Measurements from ENCODE around the gene VPS33A.
A peak's percentile ranks its signal among the peaks of the same experiment; 100 is the strongest.
"Not testable (repeated sequence)": the region's sequence is repeated elsewhere in the genome, so short reads cannot be mapped to it uniquely, and the experiment has no call there.

The VPS33A gene

DNA sequence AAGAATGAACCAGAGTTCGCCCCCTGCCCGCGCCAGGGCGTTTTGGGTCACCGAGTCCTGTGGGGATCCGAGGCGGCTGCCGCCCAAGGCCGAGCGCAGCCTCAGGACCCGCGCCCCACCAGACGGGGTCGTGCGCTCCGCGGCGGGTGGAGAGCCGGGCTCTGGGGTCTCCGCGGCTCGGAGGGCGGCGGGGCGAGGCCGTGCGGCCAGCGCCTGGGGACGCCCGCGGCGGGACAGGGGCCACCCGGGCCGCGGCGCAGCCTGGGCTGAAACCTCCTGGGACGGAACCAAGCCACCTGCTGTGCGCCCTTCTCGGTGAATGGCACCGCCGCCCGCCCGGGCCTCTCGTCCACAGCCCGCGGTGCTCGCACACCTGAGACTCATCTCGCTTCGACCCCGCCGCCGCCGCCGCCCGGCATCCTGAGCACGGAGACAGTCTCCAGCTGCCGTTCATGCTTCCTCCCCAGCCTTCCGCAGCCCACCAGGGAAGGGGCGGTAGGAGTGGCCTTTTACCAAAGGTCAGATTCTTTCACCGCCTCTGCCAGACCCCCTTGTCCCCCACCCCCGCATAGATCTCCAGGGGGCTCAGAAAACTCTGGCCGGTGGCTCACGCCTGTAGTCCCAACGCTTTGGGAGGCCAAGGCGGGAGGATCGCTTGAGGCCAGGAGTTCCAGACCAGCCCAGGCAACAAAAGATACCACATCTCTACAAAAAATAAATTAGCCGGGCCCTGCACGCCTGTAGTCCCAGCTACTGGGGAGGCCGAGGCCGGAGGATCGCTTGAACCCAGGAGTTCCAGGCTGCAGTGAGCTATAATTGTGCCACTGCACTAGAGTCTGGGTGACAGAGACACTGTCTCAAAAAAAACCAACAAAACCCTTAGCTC lies 61.9 kb downstream of the VPS33A start:
- no peak for DNase-seq (ENCODE audit: low read depth in 3 of 3)

DNA sequence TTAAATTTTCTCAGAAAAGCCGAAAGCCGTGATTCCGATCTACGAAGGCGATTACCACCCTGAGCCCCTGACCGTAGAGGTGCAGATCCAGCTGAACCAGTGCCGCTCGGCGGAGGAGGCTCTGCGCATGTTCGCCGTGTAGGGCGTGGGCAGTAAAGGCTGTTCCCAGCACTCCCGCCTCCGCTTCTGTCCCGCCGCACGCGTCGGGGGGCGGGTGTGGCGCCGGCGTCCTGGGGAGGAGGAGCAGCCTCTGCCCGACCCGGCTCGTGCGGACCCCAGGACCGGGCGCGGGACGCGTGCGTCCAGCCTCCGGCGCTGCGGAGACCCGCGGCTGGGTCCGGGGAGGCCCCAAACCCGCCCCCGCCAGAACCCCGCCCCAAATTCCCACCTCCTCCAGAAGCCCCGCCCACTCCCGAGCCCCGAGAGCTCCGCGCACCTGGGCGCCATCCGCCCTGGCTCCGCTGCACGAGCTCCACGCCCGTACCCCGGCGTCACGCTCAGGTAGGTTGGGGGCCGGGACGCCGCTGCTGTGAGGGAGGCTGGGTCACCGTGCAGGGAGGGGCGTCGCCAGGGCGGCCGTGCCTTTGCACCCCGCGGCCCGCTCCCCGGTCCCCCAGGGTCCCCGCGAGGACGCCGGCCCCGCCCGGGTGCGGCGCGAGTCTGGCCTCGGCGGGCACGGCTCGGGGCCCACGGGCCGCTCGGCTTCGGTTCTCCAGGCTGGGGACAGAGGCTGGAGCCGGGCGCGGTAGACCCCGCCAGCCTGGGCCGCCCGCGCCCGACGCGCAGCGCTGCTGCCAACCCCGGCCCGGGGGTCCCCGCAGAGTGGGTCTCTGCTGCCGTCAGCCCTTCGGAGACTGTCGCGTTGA lies 62.8 kb downstream of the VPS33A start, which contains the start of gene B3GNT4:
Gene B3GNT4, plus strand, starts transcription at position 409 of the 866 bp plus-strand sequence. CDS start 910 bp downstream, outside the sequence.
- DNase-seq (ENCODE audit: low read depth in 3 of 3): peak; percentile 54 to 75 (median 68)

DNA sequence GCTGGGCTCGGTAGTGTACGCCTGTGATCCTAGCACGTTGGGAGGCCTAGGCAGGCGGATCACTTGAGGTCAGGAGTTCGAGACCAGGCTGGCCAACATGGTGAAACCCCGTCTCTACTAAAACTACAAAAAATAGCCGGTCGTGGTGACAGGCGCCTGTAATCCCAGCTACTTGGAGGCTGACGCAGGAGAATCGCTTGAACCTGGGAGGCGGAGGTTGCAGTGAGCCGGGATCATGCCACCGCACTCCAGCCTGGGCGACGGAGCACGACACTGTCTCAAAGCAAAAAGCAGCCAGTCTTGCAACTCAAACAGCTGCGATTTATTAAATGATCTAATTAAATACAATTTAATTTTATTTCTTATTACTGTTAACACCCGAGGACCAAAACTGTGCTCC lies 63.5 kb downstream of the VPS33A start:
- DNase-seq (ENCODE audit: low read depth in 3 of 3): not testable (repeated sequence)

DNA sequence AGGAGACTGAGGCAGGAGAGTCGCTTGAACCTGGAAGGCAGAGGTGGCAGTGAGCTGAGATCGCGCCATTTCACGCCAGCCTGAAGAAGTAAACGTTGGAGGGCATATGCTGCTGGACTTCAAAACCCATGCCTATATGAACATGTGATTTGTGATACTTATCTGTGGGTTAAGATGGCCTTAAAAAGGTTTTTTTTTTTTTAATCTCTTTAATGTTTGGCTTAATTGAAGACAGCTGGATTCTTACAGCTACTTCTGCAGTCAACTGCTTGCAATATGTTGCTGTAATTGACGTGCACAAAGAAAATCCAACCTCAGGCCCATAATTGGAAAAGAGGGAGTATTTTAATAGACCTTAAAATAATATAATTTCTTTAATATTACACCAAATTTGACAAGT lies 64.3 kb downstream of the VPS33A start:
- DNase-seq (ENCODE audit: low read depth in 3 of 3): no peak

DNA sequence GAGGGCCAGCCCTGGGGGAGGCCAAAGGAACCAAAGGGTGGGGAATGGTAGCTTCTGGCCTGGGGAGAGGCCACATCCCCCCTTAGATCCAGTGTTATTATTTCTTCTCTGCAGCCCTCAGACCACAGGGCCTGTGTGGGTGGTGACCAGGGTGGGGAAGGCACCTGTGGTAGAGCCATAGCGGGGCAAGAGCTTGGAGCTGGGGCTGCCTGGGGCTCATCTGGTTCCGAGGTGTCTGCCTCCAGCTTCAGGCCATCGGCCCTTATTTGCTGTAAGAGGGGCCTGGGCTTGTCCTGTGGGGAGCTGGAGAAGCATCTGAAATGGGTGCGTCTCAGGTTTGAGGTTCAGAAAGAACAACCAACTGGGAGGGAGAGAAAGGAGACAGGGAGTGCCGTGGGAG lies 64.9 kb downstream of the VPS33A start:
- DNase-seq (ENCODE audit: low read depth in 3 of 3): no peak

DNA sequence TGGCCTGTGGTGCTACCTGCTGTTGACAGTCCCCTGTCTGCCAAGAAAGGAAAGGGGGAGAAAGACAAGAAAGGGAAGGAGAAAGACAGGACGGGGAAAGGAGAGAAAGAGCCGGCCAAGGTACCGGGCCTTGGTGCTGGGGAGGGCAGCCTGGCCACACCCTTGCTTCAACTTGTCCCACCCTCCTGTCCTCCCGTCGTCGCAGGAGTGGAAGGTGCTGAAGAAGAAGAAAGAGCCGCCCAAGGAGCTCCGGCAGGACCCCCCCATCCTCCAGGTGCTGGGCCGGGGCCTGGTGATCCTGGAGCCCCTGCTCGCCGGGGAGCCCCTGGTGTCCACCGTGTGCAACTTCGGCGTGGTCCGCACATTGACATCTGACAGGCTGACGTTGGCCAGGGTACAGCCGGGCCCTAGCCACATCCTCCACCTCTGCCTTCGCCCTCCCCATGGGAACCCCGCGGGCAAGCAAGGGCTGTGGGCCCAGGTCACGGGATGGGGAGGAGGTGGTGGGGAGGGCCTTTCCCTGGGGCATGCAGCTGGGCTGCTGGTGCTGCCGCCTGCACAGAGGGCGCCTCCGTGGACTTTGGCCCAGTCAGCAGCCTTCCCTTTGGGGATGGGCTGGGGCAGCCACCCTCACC lies 65.6 kb downstream of the VPS33A start:
- no peak for DNase-seq (ENCODE audit: low read depth in 3 of 3)

DNA sequence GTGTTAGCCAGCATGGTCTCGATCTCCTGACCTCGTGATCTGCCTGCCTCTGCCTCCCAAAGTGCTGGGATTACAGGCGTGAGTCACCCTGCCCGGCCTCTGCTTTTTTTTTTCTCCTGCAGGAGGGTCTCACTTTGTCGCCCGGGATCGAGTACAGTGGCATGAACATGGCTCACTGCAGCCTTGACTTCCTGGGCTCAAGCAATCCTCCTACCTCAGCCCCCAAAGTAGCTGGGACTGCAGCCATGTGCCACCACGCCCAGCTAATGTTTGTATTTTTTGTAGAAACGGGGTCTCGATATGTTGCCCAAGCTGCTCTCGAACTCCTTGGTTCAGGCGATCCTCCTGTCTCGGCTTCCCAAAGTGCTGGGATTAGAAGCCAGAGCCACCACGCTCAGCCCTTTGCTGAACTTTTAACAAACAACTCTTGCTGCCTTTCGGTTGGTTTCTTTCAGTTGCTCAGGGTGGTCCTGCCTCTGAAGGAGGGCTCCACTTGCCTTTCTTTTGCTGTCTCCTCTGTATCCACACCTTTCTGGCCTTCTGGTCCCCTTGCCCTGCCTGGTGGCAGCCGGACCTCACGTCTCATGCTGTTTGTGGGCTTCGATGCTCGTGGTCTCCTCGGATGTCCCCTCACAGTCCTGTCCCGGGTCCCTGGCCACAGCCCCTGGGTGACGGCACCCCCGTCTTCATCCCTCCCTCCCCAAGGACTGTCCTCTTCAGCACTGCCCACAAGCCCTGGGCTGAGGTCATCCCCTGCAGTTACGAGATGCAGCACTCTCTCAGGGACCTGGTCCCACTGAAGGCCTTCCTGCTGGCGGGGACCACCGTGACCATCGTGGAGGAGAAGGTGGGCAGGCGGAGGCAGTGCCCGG lies 66.6 kb downstream of the VPS33A start:
- no peak for DNase-seq (ENCODE audit: low read depth in 3 of 3)

DNA sequence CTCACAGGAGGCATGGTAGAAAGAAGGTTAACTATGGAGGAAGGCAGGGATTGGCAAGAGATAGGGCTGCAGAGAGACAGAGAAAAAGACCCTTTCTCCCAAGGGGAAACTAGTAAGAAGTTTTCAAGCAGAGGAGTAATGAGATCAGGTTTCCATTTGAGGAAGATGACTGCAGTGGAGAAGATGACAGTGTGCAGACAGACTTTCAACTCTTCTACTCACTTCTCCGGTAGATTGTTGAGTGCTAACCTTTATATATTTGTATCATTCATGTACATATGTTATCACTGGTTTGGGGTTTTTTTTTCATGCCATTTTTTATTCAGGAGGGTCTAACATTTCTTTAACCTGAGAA lies 68.7 kb downstream of the VPS33A start:
- no peak for DNase-seq (ENCODE audit: low read depth in 3 of 3)

DNA sequence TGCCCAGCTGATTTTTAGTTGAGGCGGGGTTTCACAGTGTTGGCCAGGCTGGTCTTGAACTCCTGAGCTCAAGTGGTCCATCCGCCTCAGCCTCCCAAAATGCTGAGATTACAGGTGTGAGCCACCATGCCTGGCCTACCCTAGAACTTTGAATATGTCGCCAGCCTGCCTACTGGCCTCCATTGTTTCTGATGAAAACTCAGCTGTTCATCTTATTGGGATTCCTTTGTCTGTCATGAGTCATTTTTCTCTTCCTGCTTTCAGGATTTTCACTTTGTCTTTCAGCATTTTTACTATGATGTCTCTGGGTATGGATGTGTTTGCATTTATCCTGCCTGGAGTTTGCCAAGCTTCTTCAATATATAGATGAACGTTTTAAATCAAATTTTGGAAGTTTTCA lies 70.9 kb downstream of the VPS33A start:
- DNase-seq (ENCODE audit: low read depth in 3 of 3): no peak

DNA sequence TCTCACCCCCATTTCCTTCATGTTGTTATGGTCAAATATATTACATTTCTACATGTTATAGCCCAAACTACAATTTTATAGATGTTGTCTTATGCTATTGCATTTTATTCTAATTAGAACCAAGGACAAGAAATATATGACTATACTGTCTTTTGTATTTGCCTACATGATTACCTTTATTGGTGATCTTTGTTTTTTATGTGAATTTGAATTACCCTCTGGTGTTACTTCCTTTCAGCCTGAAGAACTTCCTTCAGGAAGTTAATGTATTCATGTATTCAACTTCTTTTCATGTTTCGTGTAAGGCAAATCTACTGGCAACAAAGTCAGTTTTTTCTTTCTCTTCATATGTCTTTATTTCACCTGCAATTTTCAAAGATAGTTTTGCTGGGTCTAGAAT lies 71.5 kb downstream of the VPS33A start:
- no peak for DNase-seq (ENCODE audit: low read depth in 3 of 3)

DNA sequence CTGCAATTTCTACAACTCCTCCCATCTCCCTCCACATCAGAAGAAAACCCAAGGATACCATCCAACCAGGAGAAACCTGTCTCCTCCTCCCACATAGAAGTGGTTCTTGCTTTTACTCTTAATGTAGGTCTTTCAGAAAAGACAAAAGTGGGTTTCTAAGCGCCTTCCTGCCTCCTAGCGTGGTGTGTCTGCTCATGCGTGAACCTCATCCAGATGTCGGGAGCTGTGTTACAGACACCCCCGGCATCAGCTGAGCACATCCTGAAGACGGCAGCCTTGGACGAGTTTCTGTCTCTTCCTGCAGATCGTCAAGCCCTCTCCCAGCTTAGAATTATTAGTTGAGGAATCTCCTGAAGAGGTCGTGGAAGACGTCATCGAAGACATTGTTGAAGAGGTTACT lies 73.9 kb downstream of the VPS33A start:
- DNase-seq (ENCODE audit: low read depth in 3 of 3): no peak

DNA sequence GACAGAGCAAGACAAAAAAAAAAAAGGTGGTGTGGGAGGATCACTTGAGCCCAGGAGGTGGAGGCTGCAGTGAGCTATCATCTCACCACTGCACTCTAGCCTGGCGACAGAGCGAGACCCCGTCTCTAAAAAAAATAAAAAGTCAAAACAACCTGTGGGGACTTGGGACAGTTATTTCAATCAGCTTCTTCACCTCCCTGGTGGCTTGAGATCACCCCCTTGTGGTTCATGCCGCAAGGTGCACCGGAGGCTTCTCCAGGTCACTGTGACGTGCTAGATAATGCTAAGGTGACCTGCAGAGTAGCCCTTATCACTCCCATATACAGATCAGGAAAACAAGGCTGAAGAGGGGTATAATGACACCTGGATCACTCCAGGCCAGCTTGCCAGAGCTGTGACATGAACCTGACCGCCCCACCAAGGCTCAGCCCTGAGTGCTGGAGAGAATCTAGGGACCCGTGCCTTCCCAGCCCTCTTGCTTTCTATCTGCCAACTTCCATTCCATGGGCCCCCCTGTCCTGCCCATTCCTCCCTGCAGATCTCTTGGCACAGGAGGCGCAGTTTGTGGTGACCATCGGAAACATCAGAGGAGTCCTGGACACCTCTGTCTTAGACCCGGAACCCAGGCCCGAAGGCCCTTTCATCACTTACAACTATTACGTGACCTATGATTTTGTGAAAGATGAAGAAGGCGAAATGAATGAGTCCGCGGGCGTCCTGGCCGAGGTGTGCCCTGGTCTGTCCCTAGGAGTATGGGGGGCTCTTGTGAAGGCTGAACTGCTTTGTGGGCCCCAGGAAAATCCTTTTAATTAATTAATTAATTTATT lies 75.2 kb downstream of the VPS33A start:
- DNase-seq (ENCODE audit: low read depth in 3 of 3): peak; percentile 40 to 49 (median 41)

DNA sequence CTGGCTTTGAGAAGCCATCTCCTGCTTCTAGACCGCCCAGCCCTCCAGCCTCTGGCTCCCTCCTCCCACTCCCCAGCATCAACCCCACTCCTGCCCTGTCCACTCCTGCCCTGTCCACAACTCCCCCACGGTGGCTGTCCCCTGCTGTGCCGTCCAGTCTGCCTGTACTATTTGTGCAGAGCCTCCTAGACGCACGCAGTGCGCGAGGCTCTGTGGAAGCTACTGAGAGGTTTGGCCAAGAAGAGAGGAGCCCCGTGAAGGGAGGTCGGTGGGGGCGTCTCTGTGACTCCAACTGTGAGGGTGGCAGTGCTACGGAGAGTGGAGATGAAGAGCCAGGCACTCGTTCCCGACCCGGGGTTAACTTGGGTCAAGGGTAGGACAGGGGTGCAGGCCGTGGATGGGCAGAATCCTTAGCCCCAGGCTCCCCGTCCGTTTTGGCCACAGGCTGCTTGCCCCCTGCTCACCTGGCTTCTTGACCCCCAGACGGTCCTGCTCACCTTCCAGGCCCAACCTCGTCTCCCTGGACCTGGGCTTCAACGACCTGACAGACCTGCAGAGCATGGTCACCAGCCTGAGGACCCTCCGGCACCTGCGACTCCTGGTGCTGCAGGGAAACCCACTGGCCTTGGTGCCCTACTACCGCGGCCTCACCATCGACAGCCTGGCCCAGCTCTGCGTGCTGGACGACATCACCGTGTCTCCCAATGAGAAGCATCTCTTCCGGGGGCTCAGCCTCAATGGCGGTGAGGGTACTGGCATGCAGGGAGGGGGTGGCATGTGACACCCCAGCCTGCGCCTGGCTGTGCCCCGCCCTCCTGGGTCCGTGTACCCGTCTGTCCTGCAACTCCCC lies 76.4 kb downstream of the VPS33A start:
- DNase-seq (ENCODE audit: low read depth in 3 of 3): no peak

DNA sequence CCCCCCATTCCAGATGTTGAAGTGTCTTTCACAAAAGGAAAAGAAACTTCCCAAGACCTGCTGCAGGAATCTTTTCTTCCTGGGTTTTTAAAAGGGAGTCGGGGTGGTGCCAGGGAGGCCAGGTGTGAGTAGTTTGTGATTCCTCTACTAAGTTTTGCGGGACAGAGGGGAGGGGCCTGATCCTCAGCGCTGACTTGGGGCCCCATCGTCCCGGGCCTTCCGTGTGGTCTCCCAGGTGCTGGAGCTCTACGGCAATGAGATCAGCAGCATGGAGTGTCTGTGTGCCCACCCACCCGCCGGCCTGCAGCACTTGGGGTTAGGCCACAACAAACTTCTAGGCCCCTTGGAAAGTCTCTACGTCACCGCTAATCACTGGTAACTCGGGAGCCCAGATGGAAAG lies 78.8 kb downstream of the VPS33A start:
- DNase-seq (ENCODE audit: low read depth in 3 of 3): no peak

DNA sequence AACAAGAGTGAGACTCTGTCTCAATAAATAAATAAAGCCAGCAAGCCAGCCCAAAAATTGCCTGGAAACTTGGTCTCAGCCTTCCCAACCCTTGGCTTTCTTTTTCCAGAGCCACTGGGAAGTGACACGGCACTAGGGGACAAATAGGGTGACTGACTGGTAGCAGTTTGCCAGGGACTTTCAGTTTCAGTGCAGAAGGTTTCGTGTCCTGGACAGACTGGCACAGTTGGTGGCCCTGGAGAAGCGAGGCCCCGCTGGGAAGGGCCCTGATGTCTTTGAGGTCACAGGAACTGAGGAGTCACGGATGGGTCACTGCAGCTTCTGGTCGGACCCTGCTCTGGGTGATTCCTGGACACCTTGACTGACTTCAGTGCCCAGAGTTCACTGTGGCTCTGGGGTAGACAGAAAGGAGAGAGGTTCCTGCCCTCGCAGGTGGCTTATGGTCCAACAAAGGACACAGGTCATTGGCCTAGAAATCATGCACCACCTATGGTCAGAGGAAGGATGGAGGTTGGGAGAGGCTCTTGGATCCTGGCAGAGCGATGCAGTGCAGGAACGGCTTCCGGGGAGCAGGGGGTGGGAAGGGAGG lies 80.7 kb downstream of the VPS33A start:
- DNase-seq (ENCODE audit: low read depth in 3 of 3): no peak

DNA sequence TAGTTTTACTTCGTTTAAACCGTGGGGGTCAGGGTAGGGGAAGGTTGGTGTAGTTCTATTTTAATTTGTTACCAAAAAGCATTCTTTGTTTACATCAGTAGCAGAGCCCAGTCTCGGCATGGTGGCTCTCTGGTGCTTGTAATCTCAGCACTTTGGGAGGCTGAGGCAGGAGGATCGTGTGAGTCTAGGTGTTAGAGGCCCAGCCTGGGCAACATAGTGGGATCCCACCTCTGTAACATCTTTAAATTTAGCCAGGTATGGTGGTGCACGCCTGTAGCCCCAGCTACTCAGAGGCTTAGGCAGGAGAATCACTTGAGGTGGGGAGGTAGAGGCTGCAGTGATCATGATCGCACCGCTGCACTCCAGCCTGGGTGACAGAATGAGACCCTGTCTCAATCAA lies 81.2 kb downstream of the VPS33A start:
- no peak for DNase-seq (ENCODE audit: low read depth in 3 of 3)

DNA sequence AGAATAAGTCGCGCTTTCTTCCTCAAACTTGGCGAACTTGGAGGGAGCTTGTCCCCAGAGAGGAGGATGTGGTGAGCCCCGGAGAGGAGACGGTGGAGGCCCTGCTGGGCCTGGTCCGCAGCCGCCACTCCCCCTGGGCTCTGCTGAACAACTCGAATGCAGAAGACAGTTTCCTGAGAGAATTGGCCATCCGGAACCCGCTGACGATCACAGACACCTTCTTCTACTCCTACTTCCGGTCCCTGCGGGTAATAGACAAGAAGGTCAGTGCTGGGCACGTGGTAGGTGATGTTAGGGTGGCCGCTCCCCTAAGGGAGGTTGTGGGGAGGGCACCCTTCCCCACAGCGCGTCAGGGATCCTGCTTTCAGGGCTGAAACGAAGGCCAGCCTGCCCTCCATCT lies 81.8 kb downstream of the VPS33A start:
- DNase-seq (ENCODE audit: low read depth in 3 of 3): no peak

DNA sequence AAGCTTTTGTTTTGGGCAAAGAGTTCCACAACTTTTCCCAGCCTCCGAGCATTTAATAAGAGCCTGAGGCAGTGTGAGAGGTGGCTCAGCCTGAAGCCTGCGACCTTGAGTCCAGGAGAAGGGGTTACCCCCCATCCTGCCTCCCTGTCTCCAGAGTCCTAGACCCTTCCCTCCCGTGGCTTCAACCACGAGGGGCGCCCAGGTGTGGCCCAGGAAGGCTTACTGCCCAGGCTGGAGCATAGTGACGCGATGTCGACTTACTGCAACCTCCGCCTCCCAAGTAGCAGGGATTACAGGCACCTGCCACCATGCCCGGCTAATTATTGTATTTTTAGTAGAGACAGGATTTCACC lies 82.7 kb downstream of the VPS33A start:
- no peak for DNase-seq (ENCODE audit: low read depth in 3 of 3)

DNA sequence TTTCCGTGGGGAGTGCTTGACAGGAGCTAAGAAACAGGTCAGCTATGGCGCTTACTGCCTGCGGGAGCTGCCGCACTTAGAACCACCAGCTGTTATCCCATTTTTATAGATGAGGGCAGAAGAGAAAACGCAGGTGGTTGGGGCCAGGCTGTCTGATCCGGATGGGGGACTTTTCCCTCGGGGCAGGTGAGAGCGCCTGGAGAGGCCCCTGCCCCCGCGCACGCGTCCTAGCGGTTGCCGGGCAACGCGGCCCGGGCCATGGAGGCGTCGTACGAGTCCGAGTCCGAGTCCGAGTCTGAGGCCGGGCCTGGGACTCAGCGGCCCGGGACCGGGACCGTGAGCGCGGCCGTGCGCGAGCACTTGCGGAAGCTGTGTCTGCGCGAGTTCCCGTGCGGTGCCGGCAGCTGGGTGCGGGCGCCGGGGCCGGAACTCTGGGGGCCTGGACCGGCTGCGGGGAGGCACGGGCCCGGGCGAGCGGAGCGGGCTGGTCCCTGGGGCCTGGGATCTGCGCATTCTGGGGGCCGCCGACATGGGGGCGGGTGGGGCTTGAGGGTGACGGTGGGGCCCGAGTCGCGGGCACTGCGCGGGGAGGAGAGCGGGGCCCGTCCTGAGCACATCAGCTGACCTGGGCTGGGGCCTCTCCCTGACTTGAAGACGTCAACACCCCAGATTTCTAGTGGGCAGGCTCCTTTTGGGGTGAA lies 83.3 kb downstream of the VPS33A start, which contains the start of gene LRRC43:
Gene LRRC43, plus strand, starts transcription at position 237 of the 701 bp plus-strand sequence. Its CDS starts 22 bp downstream, at position 259.
- DNase-seq (ENCODE audit: low read depth in 3 of 3): no peak

Measured in stimulated activated CD4-positive, alpha-beta T cell treated with anti-CD3 and anti-CD28 coated beads, TNF-alpha, amount 100 ng/mL, for 4 hours (primary cell).